ENCODE data around the gene NCR3LG1.

NCR3LG1 gene

DNA sequence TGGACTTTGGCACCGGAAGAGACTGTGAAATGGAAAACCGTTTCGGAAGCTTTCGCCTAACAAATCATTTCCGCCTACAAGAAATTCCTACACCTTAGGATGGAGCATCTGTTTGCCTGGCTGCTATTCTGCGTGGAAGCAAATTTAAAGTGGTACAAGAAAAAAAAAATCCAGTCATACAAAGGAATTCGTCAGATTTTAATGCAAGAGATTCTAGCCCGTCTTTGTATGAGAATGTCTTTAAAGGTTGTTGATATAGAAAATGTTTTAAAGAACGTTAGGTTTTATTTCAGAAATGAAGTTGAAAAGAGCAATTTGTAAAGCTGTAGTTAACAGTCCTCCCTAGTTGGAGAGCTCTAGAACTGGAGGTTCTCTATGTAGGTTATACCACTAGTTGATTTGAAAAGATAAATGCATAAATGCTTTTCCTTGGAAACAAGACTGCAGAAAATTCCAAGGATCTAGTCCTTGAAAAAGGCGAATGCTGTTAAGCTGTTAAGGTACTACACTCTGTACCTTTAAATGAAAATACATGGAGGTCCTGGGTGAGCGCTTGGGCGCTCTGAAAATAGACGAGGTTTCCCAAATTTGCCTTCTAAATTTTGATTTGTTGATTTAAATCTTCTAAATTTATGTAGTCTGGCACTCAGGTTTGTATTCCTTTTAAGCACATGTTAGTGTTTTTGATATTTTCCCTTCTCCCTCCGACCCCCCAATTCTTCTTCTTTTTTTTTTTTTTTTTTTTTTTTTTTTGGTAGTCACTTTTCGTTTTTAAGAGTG lies 2.4 kb downstream of the NCR3LG1 start:
- TF ChIP-seq, protein P1, sequence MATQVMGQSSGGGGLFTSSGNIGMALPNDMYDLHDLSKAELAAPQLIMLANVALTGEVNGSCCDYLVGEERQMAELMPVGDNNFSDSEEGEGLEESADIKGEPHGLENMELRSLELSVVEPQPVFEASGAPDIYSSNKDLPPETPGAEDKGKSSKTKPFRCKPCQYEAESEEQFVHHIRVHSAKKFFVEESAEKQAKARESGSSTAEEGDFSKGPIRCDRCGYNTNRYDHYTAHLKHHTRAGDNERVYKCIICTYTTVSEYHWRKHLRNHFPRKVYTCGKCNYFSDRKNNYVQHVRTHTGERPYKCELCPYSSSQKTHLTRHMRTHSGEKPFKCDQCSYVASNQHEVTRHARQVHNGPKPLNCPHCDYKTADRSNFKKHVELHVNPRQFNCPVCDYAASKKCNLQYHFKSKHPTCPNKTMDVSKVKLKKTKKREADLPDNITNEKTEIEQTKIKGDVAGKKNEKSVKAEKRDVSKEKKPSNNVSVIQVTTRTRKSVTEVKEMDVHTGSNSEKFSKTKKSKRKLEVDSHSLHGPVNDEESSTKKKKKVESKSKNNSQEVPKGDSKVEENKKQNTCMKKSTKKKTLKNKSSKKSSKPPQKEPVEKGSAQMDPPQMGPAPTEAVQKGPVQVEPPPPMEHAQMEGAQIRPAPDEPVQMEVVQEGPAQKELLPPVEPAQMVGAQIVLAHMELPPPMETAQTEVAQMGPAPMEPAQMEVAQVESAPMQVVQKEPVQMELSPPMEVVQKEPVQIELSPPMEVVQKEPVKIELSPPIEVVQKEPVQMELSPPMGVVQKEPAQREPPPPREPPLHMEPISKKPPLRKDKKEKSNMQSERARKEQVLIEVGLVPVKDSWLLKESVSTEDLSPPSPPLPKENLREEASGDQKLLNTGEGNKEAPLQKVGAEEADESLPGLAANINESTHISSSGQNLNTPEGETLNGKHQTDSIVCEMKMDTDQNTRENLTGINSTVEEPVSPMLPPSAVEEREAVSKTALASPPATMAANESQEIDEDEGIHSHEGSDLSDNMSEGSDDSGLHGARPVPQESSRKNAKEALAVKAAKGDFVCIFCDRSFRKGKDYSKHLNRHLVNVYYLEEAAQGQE (IDR thresholded peaks at IDR 0.05; ENCODE audit: insufficient read depth in 1 of 2, low read depth in 2 of 2, low read length in 2 of 2): no peak
- TF ChIP-seq TAF1 (IDR thresholded peaks at IDR 0.05; ENCODE audit: borderline replicate concordance, insufficient read depth, low read length) (no peak), POLR2AphosphoS5 (IDR thresholded peaks at IDR 0.05; ENCODE audit: low read depth, low read length) (no peak), FOXP2 (optimal IDR thresholded peaks at IDR 0.05; ENCODE audit: borderline replicate concordance, extremely low read depth, extremely low read length, insufficient read depth) (no peak), SIN3A (IDR thresholded peaks at IDR 0.05; ENCODE audit: borderline replicate concordance, insufficient read depth, low read length) (no peak)

DNA sequence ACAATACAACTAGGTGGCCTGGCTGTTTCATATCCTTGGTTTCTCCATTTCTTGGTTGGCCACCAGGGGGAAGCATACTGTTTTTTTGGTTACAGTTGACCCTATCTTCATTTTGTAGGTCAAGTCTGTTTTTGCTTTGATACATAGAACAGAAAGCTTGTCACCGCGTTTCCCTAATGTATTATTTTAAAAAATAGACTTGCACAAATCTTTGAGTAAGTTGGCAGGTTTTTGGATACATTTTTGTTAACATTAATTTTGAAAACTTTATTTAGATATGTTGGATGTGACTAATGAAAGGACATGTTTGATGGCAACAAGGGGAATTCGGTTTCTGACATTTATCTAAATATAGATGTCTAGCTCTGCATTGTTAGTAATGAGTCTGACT lies 3.0 kb downstream of the NCR3LG1 start:
- TF ChIP-seq FOXP2 (optimal IDR thresholded peaks at IDR 0.05; ENCODE audit: borderline replicate concordance, extremely low read depth, extremely low read length, insufficient read depth): no peak
- TF ChIP-seq SIN3A (IDR thresholded peaks at IDR 0.05; ENCODE audit: borderline replicate concordance, insufficient read depth, low read length): no peak

DNA sequence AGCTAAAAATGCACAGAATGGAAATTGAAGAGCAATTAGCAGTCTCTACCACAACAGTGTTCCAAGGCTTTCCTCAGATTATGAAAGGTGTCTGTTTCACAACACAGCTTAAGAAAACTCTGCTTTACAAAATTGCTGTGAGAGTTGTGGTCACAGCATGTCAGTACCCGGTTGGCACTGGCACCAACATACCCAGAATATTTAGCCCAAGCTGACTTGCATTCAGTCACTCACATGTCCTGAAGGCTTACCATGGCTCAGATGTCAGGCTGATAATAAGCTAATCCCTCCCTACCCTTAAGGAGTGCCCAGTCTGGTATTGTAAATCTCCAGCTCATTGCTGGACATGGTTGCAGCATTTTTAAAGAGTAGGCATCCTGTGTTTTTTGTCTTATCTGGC lies 14.9 kb downstream of the NCR3LG1 start:
- TF ChIP-seq FOXP2 (optimal IDR thresholded peaks at IDR 0.05; ENCODE audit: borderline replicate concordance, extremely low read depth, extremely low read length, insufficient read depth): no peak
- no peak for TF ChIP-seq SIN3A (IDR thresholded peaks at IDR 0.05; ENCODE audit: borderline replicate concordance, insufficient read depth, low read length)
- no peak for TF ChIP-seq POLR2AphosphoS5 (IDR thresholded peaks at IDR 0.05; ENCODE audit: low read depth, low read length)
- TF ChIP-seq, protein P1 (IDR thresholded peaks at IDR 0.05; ENCODE audit: insufficient read depth in 1 of 2, low read depth in 2 of 2, low read length in 2 of 2): no peak
- no peak for TF ChIP-seq TAF1 (IDR thresholded peaks at IDR 0.05; ENCODE audit: borderline replicate concordance, insufficient read depth, low read length)

DNA sequence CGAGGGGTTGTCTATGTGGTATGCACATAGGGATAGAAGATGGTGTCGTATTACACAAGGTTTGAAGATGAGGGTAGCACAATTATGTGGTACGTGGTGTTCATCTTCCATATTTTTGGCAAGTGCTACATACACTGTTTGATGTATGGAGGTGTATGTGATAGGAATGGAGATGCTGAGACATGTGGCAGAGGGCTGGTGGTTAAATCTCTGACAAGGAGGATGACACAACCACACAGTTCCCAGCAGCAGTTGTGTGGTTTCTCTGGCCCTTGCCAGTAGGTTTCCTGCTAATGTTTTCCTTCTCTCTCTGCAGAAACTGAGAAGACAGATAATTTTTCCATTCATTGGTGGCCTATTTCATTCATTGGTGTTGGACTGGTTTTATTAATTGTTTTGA lies 17.0 kb downstream of the NCR3LG1 start:
- TF ChIP-seq TAF1 (IDR thresholded peaks at IDR 0.05; ENCODE audit: borderline replicate concordance, insufficient read depth, low read length) (no peak), SIN3A (IDR thresholded peaks at IDR 0.05; ENCODE audit: borderline replicate concordance, insufficient read depth, low read length) (no peak), POLR2AphosphoS5 (IDR thresholded peaks at IDR 0.05; ENCODE audit: low read depth, low read length) (no peak), FOXP2 (optimal IDR thresholded peaks at IDR 0.05; ENCODE audit: borderline replicate concordance, extremely low read depth, extremely low read length, insufficient read depth) (no peak)
- TF ChIP-seq, protein P1 (IDR thresholded peaks at IDR 0.05; ENCODE audit: insufficient read depth in 1 of 2, low read depth in 2 of 2, low read length in 2 of 2): no peak

DNA sequence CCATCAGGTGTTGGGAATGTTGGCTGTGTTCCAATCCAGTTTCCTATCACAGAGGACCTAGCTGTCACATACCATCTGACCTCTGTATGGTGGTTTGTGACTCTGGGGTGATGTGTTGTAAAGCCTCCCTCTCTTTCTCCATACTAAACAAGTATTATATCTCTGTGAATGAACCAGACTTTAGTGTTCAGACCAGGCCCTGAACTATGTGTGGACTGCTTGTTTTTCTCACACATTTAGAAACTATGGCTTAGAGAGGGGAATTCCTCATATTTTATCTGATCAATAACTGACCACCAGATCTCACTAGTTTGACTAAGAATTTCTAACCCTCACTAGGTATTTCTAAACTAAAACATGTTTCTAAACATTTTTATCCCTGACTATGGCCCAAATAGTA lies 17.5 kb downstream of the NCR3LG1 start:
- TF ChIP-seq, protein P1 (IDR thresholded peaks at IDR 0.05; ENCODE audit: insufficient read depth in 1 of 2, low read depth in 2 of 2, low read length in 2 of 2): no peak
- TF ChIP-seq TAF1 (IDR thresholded peaks at IDR 0.05; ENCODE audit: borderline replicate concordance, insufficient read depth, low read length) (no peak), SIN3A (IDR thresholded peaks at IDR 0.05; ENCODE audit: borderline replicate concordance, insufficient read depth, low read length) (no peak), FOXP2 (optimal IDR thresholded peaks at IDR 0.05; ENCODE audit: borderline replicate concordance, extremely low read depth, extremely low read length, insufficient read depth) (no peak), POLR2AphosphoS5 (IDR thresholded peaks at IDR 0.05; ENCODE audit: low read depth, low read length) (no peak)
